CD1c-positive myeloid dendritic cell (primary cell): ENCODE measurements around the gene TK2.
"Not testable (repeated sequence)": the region's sequence is repeated elsewhere in the genome, so short reads cannot be mapped to it uniquely, and the experiment has no call there.

Experiments
- DNase-seq: peaks from one replicate; pipeline ENCODE4 v3.0.0-alpha.2; 2016; ENCODE audit errors: extremely low spot score

TK2 gene

GRCh38 chr16:66469291-66469946 lies 80.5 kb downstream of the TK2 start:
- DNase-seq: no peak

GRCh38 chr16:66468321-66468965 lies 81.5 kb downstream of the TK2 start:
- DNase-seq: no peak

- DNase-seq: no peak
These were observed 82.3 kb downstream of the TK2 start for GRCh38 chr16:66467611-66468010.

- not testable (repeated sequence) for DNase-seq
These were observed 83.3 kb downstream of the TK2 start for GRCh38 chr16:66466636-66467035.

- DNase-seq: not testable (repeated sequence)
These were observed 84.0 kb downstream of the TK2 start for GRCh38 chr16:66465946-66466345.

GRCh38 chr16:66462912-66463311 lies 87.0 kb downstream of the TK2 start:
- no peak for DNase-seq

GRCh38 chr16:66460703-66461102 lies 89.2 kb downstream of the TK2 start:
- no peak for DNase-seq

GRCh38 chr16:66459878-66460277 lies 90.0 kb downstream of the TK2 start:
- no peak for DNase-seq

GRCh38 chr16:66458853-66459252 lies 91.1 kb downstream of the TK2 start:
- no peak for DNase-seq

GRCh38 chr16:66458292-66458691 lies 91.6 kb downstream of the TK2 start:
- no peak for DNase-seq
